K562 (cell line): ENCODE results near the gene SLC30A3. TPM values are rescaled to one million over a fixed set of nuclear protein-coding genes. Genes with fewer than 3 reads are reported as not detected.

Source experiments
- CHD2 ChIP-seq: IDR thresholded peaks from 2 replicates; pipeline ENCODE4 v1.6.1; 2011; ENCODE audit warnings: low read depth, low read length
- ELF2 ChIP-seq: fragments of 250-450 bp; sonication (Bioruptor Pico); IDR thresholded peaks from 2 replicates; pipeline ENCODE4 v1.5.0; 2021; ENCODE audit warnings: mild to moderate bottlenecking
- HMGN3 ChIP-seq: IDR thresholded peaks from 2 replicates; pipeline ENCODE4 v1.6.1; 2011; ENCODE audit warnings: borderline replicate concordance, low read depth, mild to moderate bottlenecking, mixed read lengths, low read length; ENCODE audit not compliant: insufficient read length; ENCODE audit errors: extremely low read depth
- MNT ChIP-seq, 2 experiments: fragments of 450-650 bp; conservative IDR thresholded peaks; 2 replicates each; pipeline ENCODE4 v1.6.1; 2017; ENCODE audit warnings: mild to moderate bottlenecking in 2 of 2, moderate library complexity in 2 of 2
- MYC ChIP-seq, 2 experiments: fragments of 250-450 bp in 1 of 2; sonication (Bioruptor Pico) in 1 of 2; IDR thresholded peaks; 2 replicates each; pipeline versions ENCODE4 v1.5.1 to v1.6.1; 2012 to 2021; ENCODE audit warnings: low read depth in 2 of 2, borderline replicate concordance in 1 of 2, improper control_type of control experiment in 1 of 2, low read length in 1 of 2, mild to moderate bottlenecking in 1 of 2, moderate library complexity in 1 of 2
- VEZF1 ChIP-seq: fragments of 200-800 bp; sonication (Bioruptor generic); IDR thresholded peaks from 2 replicates; pipeline ENCODE4 v1.6.1; 2017; ENCODE audit warnings: missing genetic modification characterization, missing compliant biosample characterization
- polyA plus RNA-seq, 8 experiments: library from polyadenylated mRNA; depleted of rRNA in 4 of 8; stranded (reverse) in 5 of 8; unstranded in 3 of 8; fragments of >200 nt; fragmentation: Nextera tagmentation in 2 of 8; fragmentation: Illumina TruSeq in 1 of 8; extraction: Ambion mirVana in 2 of 8; extraction: Trizol in 1 of 8; gene quantifications; 2 replicates each; pipeline versions ENCODE4 v1.2.1 to v1.2.3, GENCODE V29; 2011 to 2014; ENCODE audit warnings: inconsistent platforms in 1 of 8, missing spikeins in 1 of 8
- total RNA-seq, 7 experiments: library from RNA; depleted of rRNA in 6 of 7; stranded (reverse); fragments of >200 nt in 6 of 7; fragmentation: Illumina TruSeq in 2 of 7; extraction: Trizol in 2 of 7; gene quantifications; 2 replicates each; pipeline versions ENCODE4 v1.2.1 to v1.2.3, GENCODE V29; 2011 to 2021; ENCODE audit warnings: low replicate concordance in 1 of 7
- TF ChIP-seq, protein P1 (sequence below): fragments of 450-650 bp; IDR thresholded peaks from 2 replicates; pipeline ENCODE4 v1.6.1; 2017; ENCODE audit warnings: antibody characterized with exemption, mild to moderate bottlenecking
- TF ChIP-seq, protein P2 (sequence below), 2 experiments: fragments of 450-650 bp; formaldehyde crosslinking in 1 of 2; IDR thresholded peaks; 2 replicates each; pipeline versions ENCODE4 v1.4.0 to v1.6.1; 2014 to 2020; ENCODE audit warnings: mild to moderate bottlenecking in 2 of 2, borderline replicate concordance in 1 of 2, low read depth in 1 of 2

Gene SLC30A3
- total and polyA plus RNA-seq, 9 of the 15 experiments (the other 6 are each of a cell fraction or from before 2014, with no cell fraction given) = 0.03 to 2.7 (median 0.89) TPM; not detected in 1

DNA sequence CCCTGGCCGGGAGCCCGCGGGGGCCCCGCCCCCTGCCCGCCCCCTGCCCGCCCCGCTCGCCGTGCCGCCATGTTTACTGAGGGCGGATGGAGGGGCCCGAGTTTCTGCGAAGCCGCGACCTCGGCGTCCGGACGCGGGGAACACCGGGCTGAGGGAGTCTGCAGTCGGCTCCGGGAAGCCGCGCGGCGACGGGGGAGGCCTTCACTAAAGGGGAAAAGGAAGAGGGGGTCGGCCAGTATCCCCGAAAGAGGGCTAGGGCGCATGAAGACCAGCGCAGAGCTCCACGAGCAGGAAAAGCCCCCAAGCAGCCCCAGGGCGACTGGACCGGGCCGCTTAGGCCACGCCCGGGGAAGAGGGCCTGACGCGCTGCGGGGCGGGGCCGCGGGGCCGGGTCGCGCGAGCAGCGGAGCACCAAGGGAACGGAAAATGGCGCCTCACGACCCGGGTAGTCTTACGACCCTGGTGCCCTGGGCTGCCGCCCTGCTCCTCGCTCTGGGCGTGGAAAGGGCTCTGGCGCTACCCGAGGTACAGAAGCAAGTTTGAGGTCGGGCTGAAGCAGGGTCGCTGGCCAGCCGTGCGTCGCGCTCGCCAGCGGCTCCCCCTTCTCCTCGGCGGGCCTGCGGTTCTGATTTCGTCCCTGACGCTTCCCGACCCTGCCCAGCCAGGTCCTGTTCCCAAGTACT is 50.8 kb downstream of the SLC30A3 start, which contains the start of the genes ATRAID and SLC5A6 (continued):
- TF ChIP-seq CHD2 (peak; percentile 74), VEZF1 (peak; percentile 86), MYC (IDR thresholded peaks at IDR 0.05; ENCODE audit: low read depth, low read length) (peak; percentile 66), MYC (CRISPR knock-in tag; IDR thresholded peaks at IDR 0.05; ENCODE audit: borderline replicate concordance, low read depth) (no peak), MNT (conservative IDR thresholded peaks at IDR 0.05) (peak; percentile 84 to 93), HMGN3 (peak; percentile 73), ELF2 (CRISPR knock-in tag) (peak; percentile 91)
- TF ChIP-seq, protein P1, sequence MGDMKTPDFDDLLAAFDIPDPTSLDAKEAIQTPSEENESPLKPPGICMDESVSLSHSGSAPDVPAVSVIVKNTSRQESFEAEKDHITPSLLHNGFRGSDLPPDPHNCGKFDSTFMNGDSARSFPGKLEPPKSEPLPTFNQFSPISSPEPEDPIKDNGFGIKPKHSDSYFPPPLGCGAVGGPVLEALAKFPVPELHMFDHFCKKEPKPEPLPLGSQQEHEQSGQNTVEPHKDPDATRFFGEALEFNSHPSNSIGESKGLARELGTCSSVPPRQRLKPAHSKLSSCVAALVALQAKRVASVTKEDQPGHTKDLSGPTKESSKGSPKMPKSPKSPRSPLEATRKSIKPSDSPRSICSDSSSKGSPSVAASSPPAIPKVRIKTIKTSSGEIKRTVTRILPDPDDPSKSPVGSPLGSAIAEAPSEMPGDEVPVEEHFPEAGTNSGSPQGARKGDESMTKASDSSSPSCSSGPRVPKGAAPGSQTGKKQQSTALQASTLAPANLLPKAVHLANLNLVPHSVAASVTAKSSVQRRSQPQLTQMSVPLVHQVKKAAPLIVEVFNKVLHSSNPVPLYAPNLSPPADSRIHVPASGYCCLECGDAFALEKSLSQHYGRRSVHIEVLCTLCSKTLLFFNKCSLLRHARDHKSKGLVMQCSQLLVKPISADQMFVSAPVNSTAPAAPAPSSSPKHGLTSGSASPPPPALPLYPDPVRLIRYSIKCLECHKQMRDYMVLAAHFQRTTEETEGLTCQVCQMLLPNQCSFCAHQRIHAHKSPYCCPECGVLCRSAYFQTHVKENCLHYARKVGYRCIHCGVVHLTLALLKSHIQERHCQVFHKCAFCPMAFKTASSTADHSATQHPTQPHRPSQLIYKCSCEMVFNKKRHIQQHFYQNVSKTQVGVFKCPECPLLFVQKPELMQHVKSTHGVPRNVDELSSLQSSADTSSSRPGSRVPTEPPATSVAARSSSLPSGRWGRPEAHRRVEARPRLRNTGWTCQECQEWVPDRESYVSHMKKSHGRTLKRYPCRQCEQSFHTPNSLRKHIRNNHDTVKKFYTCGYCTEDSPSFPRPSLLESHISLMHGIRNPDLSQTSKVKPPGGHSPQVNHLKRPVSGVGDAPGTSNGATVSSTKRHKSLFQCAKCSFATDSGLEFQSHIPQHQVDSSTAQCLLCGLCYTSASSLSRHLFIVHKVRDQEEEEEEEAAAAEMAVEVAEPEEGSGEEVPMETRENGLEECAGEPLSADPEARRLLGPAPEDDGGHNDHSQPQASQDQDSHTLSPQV = no peak
- TF ChIP-seq, protein P2, sequence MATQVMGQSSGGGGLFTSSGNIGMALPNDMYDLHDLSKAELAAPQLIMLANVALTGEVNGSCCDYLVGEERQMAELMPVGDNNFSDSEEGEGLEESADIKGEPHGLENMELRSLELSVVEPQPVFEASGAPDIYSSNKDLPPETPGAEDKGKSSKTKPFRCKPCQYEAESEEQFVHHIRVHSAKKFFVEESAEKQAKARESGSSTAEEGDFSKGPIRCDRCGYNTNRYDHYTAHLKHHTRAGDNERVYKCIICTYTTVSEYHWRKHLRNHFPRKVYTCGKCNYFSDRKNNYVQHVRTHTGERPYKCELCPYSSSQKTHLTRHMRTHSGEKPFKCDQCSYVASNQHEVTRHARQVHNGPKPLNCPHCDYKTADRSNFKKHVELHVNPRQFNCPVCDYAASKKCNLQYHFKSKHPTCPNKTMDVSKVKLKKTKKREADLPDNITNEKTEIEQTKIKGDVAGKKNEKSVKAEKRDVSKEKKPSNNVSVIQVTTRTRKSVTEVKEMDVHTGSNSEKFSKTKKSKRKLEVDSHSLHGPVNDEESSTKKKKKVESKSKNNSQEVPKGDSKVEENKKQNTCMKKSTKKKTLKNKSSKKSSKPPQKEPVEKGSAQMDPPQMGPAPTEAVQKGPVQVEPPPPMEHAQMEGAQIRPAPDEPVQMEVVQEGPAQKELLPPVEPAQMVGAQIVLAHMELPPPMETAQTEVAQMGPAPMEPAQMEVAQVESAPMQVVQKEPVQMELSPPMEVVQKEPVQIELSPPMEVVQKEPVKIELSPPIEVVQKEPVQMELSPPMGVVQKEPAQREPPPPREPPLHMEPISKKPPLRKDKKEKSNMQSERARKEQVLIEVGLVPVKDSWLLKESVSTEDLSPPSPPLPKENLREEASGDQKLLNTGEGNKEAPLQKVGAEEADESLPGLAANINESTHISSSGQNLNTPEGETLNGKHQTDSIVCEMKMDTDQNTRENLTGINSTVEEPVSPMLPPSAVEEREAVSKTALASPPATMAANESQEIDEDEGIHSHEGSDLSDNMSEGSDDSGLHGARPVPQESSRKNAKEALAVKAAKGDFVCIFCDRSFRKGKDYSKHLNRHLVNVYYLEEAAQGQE (IDR thresholded peaks at IDR 0.05; ENCODE audit: borderline replicate concordance) = no peak
- TF ChIP-seq, protein P2 (CRISPR knock-in tag; IDR thresholded peaks at IDR 0.05; ENCODE audit: low read depth) = peak; percentile 60; the same call in 1 of the 2 replicates
